Erythroblast (primary cell): ENCODE data around the gene TMEM143.

ENCODE experiments used
- GATA1 ChIP-seq: IDR thresholded peaks from 2 replicates; pipeline ENCODE4 v1.6.1; 2011; ENCODE audit warnings: low read depth, mild to moderate bottlenecking, control low read depth, low read length, moderate library complexity
- POLR2A ChIP-seq: IDR thresholded peaks from 2 replicates; pipeline ENCODE4 v1.6.1; 2011; ENCODE audit warnings: mild to moderate bottlenecking, low read length

- TF ChIP-seq GATA1 (no peak), POLR2A (no peak)
Measured at GRCh38 chr19:48392860-48393558, 29.3 kb upstream of the TMEM143 start.
